Body of pancreas (tissue), 4 donors: ENCODE data around the gene WDPCP. TPM values are rescaled to one million over a fixed set of nuclear protein-coding genes. Genes with fewer than 3 reads are reported as not detected.

Experiments
- ATAC-seq: fragments of 150-250 bp; one replicate; pipeline ENCODE4 v1.9.1; 2016
- DNase-seq, 4 donors: peaks; one replicate each; pipeline ENCODE4 v3.0.0-alpha.2; 2019
- H3K27ac ChIP-seq, 4 donors: fragments of 200-600 bp; sonication (generic); 1 replicate in 3 of 4; 2 replicates in 1 of 4; pipeline versions ENCODE4 v1.5.1 to v1.6.1; 2016 to 2019; ENCODE audit warnings: mild to moderate bottlenecking in 1 of 4, mixed read lengths in 1 of 4, moderate library complexity in 1 of 4
- H3K27me3 ChIP-seq, 2 donors: fragments of 200-600 bp; sonication (generic); one replicate each; pipeline ENCODE4 v1.6.0; 2016; ENCODE audit warnings: mild to moderate bottlenecking in 1 of 2
- H3K36me3 ChIP-seq, 2 donors: fragments of 200-600 bp; sonication (generic); replicated peaks in 1 of 2; 2 replicates each; pipeline ENCODE4 v1.5.1; 2016; ENCODE audit warnings: low read depth in 2 of 2; ENCODE audit not compliant: insufficient read depth in 1 of 2
- H3K4me1 ChIP-seq: fragments of 200-600 bp; sonication (generic); one replicate; pipeline ENCODE4 v1.6.0; 2016
- H3K4me3 ChIP-seq, 2 donors: fragments of 200-600 bp; sonication (generic); 1 replicate in 1 of 2; 2 replicates in 1 of 2; pipeline ENCODE4 v1.5.1; 2016 to 2019
- H3K9me3 ChIP-seq, 3 donors: fragments of 200-600 bp; sonication (generic); 1 replicate in 2 of 3; 2 replicates in 1 of 3; pipeline ENCODE4 v1.5.1; 2016
- CTCF ChIP-seq, 7 experiments: fragments of 450-650 bp in 4 of 7; fragments of 200-600 bp in 3 of 7; sonication (generic) in 3 of 7; IDR thresholded peaks; one replicate each; pipeline ENCODE4 v1.5.1; 2016 to 2019; ENCODE audit warnings: antibody characterized with exemption in 7 of 7
- POLR2A ChIP-seq, 3 donors: fragments of 450-650 bp; IDR thresholded peaks; one replicate each; pipeline ENCODE4 v1.6.1; 2016; ENCODE audit warnings: antibody characterized with exemption in 3 of 3, mild to moderate bottlenecking in 2 of 3
- WGBS, 2 donors: methylation state at CpG; one replicate each; pipeline ENCODE4 v1.1.5; 2017; 5-methylcytosine and 5-hydroxymethylcytosine counted together
- intact Hi-C: fragments of 100-400 bp; cut with DNase I; formaldehyde crosslinking; loops from one replicate; pipeline ENCODE4 v1.15.1; 2023
- total RNA-seq, 2 donors: library from RNA; depleted of rRNA; stranded (reverse); fragments of >200 nt; gene quantifications; one replicate each; pipeline ENCODE4 v1.1.0, GENCODE V29; 2016

The WDPCP gene
- total RNA-seq, 2 donors from 2014 or later: 6.9 to 8.3 TPM

GRCh38 chr2:63604666-63605065 is 16.4 kb upstream of the WDPCP start:
- intact Hi-C loops: no loop called here

GRCh38 chr2:63600881-63601460 is 12.7 kb upstream of the WDPCP start:
- ATAC-seq (no peak), DNase-seq (no peak)
- WGBS, 2 donors: 18 to 29% methylated on average over 1 of the region's 1 CpG
- Histone ChIP-seq H3K4me1 (peaks cover 8% of the 10 kb centered on the region), H3K27ac (no peak overlapping the region), H3K36me3 (peaks cover 0 to 33% of the 10 kb centered on the region in 2 donors), H3K9me3 (no peaks in the 10 kb centered on the region), H3K4me3 (no peak overlapping the region), H3K27me3 (no peaks in the 10 kb centered on the region)
- intact Hi-C loops: no loop called here
- TF ChIP-seq POLR2A (IDR thresholded peaks at IDR 0.05) (no peak), CTCF (IDR thresholded peaks at IDR 0.05) (no peak)

More at GRCh38 chr2:63604666-63605065, 16.4 kb upstream of the WDPCP start:
- H3K9me3 ChIP-seq: no peaks in the 10 kb centered on the region
- TF ChIP-seq CTCF (IDR thresholded peaks at IDR 0.05): no peak
- TF ChIP-seq POLR2A (IDR thresholded peaks at IDR 0.05): no peak
- H3K36me3 ChIP-seq: peaks cover 0 to 31% of the 10 kb centered on the region in 2 donors
- H3K4me3 ChIP-seq: no peak overlapping the region
- ATAC-seq (no peak), DNase-seq (no peak)
- peaks cover 8% of the 10 kb centered on the region for H3K4me1 ChIP-seq
- 92 to 96% methylated on average over 4 of the region's 4 CpGs for WGBS, 2 donors
- no peak overlapping the region for H3K27ac ChIP-seq
- no peaks in the 10 kb centered on the region for H3K27me3 ChIP-seq

- 87 to 91% methylated on average over 2 of the region's 2 CpGs for WGBS, 2 donors
- intact Hi-C loops: no loop called here
- peaks cover 8% of the 10 kb centered on the region for H3K4me1 ChIP-seq
- H3K27ac ChIP-seq: no peak overlapping the region
- ATAC-seq (no peak), DNase-seq (no peak)
- no peaks in the 10 kb centered on the region for H3K27me3 ChIP-seq
- H3K4me3 ChIP-seq: no peak overlapping the region
- peaks cover 0 to 21% of the 10 kb centered on the region in 2 donors for H3K36me3 ChIP-seq
- no peaks in the 10 kb centered on the region for H3K9me3 ChIP-seq
- TF ChIP-seq CTCF (IDR thresholded peaks at IDR 0.05): no peak
- no peak for TF ChIP-seq POLR2A (IDR thresholded peaks at IDR 0.05)
These were observed 10.7 kb upstream of the WDPCP start for GRCh38 chr2:63598981-63599380.

GRCh38 chr2:63596401-63596883 is 8.2 kb upstream of the WDPCP start:
- Histone ChIP-seq H3K9me3 (no peaks in the 10 kb centered on the region), H3K4me1 (peaks cover 8% of the 10 kb centered on the region), H3K4me3 (no peak overlapping the region), H3K36me3 (peaks cover 0 to 18% of the 10 kb centered on the region in 2 donors), H3K27ac (no peak overlapping the region), H3K27me3 (no peaks in the 10 kb centered on the region)
- TF ChIP-seq CTCF (IDR thresholded peaks at IDR 0.05) (no peak), POLR2A (IDR thresholded peaks at IDR 0.05) (no peak)
- intact Hi-C loops: no loop called here
- ATAC-seq (no peak), DNase-seq (no peak)
- WGBS, 2 donors: 92 to 93% methylated on average over 2 of the region's 2 CpGs

GRCh38 chr2:63594660-63595059 is 6.4 kb upstream of the WDPCP start:
- Histone ChIP-seq H3K4me1 (peaks cover 15% of the 10 kb centered on the region), H3K36me3 (peaks cover 0 to 14% of the 10 kb centered on the region in 2 donors), H3K27me3 (no peaks in the 10 kb centered on the region), H3K9me3 (no peaks in the 10 kb centered on the region), H3K4me3 (no peak overlapping the region), H3K27ac (no peak overlapping the region)
- intact Hi-C loops: no loop called here
- ATAC-seq (no peak), DNase-seq (no peak)
- 92 to 95% methylated on average over 3 of the region's 3 CpGs for WGBS, 2 donors
- no peak for TF ChIP-seq POLR2A (IDR thresholded peaks at IDR 0.05)
